ENCODE results near the gene TTLL11.

TTLL11 gene, protein sequence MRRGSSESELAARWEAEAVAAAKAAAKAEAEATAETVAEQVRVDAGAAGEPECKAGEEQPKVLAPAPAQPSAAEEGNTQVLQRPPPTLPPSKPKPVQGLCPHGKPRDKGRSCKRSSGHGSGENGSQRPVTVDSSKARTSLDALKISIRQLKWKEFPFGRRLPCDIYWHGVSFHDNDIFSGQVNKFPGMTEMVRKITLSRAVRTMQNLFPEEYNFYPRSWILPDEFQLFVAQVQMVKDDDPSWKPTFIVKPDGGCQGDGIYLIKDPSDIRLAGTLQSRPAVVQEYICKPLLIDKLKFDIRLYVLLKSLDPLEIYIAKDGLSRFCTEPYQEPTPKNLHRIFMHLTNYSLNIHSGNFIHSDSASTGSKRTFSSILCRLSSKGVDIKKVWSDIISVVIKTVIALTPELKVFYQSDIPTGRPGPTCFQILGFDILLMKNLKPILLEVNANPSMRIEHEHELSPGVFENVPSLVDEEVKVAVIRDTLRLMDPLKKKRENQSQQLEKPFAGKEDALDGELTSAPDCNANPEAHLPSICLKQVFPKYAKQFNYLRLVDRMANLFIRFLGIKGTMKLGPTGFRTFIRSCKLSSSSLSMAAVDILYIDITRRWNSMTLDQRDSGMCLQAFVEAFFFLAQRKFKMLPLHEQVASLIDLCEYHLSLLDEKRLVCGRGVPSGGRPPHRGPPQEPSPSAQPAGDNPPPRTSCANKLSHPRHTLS

GRCh38 chr9:122092611-122093506 is at the start of gene TTLL11:
Gene TTLL11 (minus strand): TSS chr9:122093308. CDS start chr9:122093148, 160 bp downstream.
- Mint-ChIP-seq H3K27ac (peak within 1 kb of the TSS; percentile 79), H3K9me3 (no peaks in the 10 kb centered on the region), H3K36me3 (no peaks in the 10 kb centered on the region), H3K4me3 (peak within 1 kb of the TSS; percentile 83), H3K4me1 (peaks cover 45% of the 10 kb centered on the region)
- DNase-seq (ENCODE audit: low spot score in 2 of 2) (peak; percentile 88 to 96), ATAC-seq (peak; percentile 98)

GRCh38 chr9:122141671-122142070 is 48.6 kb upstream of the TTLL11 start:
- H3K4me3 Mint-ChIP-seq: no peak overlapping the region
- DNase-seq (ENCODE audit: low spot score in 2 of 2): no peak

DNA sequence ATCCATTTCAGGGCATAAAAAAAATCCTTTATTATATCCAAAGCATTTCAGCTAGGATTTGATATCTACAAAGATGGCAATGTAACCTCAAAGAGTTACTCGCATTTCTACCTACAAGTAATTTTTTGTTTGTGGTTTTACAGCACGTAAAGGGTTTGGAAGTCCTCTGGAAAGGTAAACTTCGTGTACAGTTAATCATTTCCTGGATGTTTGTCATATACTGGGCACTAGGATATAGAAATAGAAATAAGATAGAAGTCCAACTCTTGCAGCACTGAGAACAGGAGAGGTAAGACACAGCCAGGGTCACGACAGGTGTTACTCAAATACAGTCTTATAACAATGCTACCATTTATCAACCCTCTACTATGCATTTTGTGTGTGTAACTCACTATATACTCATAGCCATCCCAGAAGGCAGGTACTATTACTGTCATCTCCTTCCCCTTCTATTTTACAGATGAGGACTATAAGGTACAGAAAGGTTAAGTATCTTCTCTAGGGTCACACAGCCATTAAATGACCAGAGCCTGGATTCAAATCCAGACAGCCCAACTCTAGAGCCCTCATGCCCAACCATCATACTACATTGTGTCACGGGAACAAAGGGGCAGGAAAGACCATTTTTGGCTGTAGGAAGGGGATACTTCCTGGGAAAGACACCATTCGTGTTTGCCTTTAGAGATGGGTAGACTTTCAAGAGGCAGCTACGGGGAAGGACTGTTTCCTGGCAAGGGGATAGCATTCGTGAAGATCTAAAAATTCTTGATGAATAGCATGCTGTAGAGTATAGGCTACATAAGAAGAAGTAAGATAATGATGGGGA is 47.5 kb upstream of the TTLL11 start:
- H3K4me1 Mint-ChIP-seq: no peaks in the 10 kb centered on the region
- H3K9me3 Mint-ChIP-seq: no peaks in the 10 kb centered on the region
- DNase-seq (ENCODE audit: low spot score in 2 of 2): no peak
- H3K4me3 Mint-ChIP-seq: no peak overlapping the region
- H3K27ac Mint-ChIP-seq: no peak overlapping the region
- peaks cover 28% of the 10 kb centered on the region for H3K36me3 Mint-ChIP-seq
- no peak for ATAC-seq

More at GRCh38 chr9:122141671-122142070, 48.6 kb upstream of the TTLL11 start:
- Mint-ChIP-seq H3K36me3 (peaks cover 39% of the 10 kb centered on the region), H3K4me1 (no peaks in the 10 kb centered on the region), H3K27ac (no peak overlapping the region), H3K9me3 (no peaks in the 10 kb centered on the region)
- ATAC-seq: no peak

GRCh38 chr9:122138560-122139268 is 45.6 kb upstream of the TTLL11 start:
- peaks cover 14% of the 10 kb centered on the region for H3K36me3 Mint-ChIP-seq
- H3K4me3 Mint-ChIP-seq: no peak overlapping the region
- no peaks in the 10 kb centered on the region for H3K9me3 Mint-ChIP-seq
- H3K4me1 Mint-ChIP-seq: no peaks in the 10 kb centered on the region
- no peak for ATAC-seq
- no peak for DNase-seq (ENCODE audit: low spot score in 2 of 2)
- no peak overlapping the region for H3K27ac Mint-ChIP-seq

- H3K4me1 Mint-ChIP-seq: no peaks in the 10 kb centered on the region
- no peaks in the 10 kb centered on the region for H3K9me3 Mint-ChIP-seq
- no peak overlapping the region for H3K27ac Mint-ChIP-seq
- H3K36me3 Mint-ChIP-seq: no peaks in the 10 kb centered on the region
- ATAC-seq (no peak), DNase-seq (ENCODE audit: low spot score in 2 of 2) (no peak)
- no peak overlapping the region for H3K4me3 Mint-ChIP-seq
Measured at GRCh38 chr9:122135529-122135859, 42.4 kb upstream of the TTLL11 start.

DNA sequence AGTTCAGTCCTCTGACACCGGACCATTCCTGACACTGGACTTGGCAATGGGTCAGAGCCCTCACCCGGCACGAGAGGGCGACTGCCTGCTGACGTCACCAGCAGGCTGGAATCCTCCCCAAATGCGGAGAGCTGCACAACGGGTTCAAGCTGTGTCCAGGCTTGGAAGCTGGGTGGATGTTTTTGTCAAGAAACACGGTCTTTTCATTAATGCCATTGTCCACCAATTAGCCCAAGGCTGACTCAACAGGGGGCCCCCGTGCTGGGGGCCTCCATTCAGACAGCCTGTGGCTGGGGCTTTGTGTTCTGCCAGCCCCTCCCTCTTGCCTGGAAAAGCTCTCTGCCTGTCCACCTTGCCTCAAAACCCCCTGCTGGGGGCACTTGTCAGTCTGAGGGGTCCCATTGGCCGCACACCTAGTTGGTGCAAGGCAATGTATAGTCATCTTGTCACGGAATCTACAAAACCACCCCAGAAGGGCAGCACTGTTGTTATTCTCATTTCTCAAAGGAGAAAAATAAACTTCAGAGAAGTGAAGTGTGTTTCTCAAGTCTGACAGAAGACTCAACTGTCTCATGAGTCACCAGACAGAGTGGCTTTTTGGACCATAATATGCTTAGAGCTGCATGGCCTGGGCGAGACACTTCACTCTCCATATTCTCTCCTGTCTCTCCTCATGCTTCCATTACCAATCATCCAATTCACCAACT is 41.9 kb upstream of the TTLL11 start:
- Mint-ChIP-seq H3K4me3 (no peak overlapping the region), H3K4me1 (no peaks in the 10 kb centered on the region), H3K36me3 (no peaks in the 10 kb centered on the region), H3K9me3 (no peaks in the 10 kb centered on the region), H3K27ac (no peak overlapping the region)
- DNase-seq (ENCODE audit: low spot score in 2 of 2): no peak
- no peak for ATAC-seq

- Mint-ChIP-seq H3K4me1 (no peaks in the 10 kb centered on the region), H3K9me3 (no peaks in the 10 kb centered on the region), H3K4me3 (no peak overlapping the region), H3K36me3 (no peaks in the 10 kb centered on the region), H3K27ac (no peak overlapping the region)
- DNase-seq (ENCODE audit: low spot score in 2 of 2): no peak
- no peak for ATAC-seq
Measured at GRCh38 chr9:122133984-122134535, 41.0 kb upstream of the TTLL11 start.

DNA sequence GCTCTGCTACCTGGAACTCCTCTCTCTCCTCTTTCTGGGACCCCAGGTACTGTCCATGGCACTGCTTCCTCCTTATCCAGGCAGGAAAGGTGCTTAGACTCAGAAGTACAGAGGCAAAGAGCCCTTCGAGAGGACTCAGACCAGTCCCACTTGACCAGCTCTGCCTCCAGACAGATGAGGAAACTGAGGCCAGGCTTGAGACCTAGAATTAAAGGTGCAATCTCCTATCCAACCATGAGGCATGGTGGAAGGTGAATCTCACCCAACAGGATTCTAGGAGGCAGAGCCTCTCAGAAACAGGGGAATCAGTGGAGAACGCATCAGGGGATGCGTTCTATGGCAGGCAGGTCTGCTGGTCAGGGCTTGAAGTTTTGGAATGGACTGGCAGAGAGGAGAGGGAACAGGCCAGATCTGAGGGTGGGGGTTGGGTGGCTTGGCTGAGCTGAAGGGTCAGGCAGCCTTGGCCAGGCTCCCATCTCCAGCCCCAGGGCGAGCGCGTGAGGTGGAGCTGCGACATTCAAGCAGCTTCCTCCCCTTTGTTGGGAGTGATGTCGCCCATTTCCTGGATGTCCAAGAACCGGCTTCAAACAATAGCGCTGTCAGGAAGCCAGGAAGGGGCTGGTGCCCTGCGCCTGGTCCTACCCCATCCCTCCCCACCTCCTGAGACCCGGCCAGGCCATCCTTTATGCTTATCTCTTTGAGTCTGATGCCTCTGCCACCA is 40.3 kb upstream of the TTLL11 start:
- ATAC-seq: no peak
- Mint-ChIP-seq H3K4me3 (no peak overlapping the region), H3K9me3 (no peaks in the 10 kb centered on the region)

DNA sequence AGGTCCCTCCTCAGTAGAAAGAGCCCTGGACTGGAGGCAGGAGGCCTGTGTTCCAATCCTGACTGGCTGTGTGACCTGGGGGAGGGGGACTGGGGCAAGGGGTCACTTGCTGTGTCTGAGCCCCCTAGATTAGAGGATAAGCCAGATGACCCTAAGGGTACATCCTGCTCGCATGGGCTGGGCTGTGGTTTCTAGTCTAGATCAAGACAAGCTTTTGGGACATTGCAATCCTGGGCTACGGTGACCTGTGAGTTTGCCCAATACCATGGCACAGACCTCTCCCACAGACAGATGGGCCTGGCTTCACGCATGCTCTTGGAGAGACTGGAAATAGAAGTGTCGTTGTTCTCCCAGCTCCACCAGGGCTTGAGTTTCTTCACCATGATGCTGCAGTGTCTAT is 39.4 kb upstream of the TTLL11 start:
- Mint-ChIP-seq H3K9me3 (no peaks in the 10 kb centered on the region), H3K4me3 (no peak overlapping the region), H3K27ac (no peak overlapping the region), H3K36me3 (no peaks in the 10 kb centered on the region), H3K4me1 (no peaks in the 10 kb centered on the region)
- no peak for DNase-seq (ENCODE audit: low spot score in 2 of 2)
- no peak for ATAC-seq

More for the DNA sequence above, 40.3 kb upstream of the TTLL11 start:
- Mint-ChIP-seq H3K27ac (no peak overlapping the region), H3K4me1 (no peaks in the 10 kb centered on the region), H3K36me3 (no peaks in the 10 kb centered on the region)
- no peak for DNase-seq (ENCODE audit: low spot score in 2 of 2)

DNA sequence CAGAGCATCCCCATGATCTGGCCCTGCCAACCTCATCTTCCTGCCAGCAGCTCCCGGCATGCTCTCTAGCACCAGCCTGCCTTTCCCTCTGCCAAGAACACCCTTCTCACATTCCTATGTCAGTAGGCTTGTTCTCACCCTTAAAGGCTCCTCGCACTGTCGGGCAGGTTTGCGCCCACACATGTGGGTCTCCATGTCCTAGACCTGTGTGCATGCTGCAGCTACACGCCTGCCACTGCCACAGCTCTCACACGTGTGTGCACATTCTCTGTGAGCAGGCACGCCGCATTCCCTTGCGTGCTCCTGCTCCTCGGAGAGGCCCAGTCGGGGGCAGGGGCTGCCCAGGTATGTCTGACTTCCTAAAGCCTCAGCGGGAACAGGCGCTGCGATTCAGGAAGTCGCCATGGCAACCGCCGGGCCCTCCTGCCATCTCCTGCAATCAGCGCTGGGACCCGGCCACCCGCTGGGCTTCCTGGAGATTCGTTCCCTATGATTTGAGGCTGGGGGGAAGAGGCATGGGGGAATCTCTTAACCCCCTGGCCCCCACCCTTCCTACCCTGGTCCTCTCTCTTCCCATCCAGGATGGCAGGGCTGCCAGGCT is 38.4 kb upstream of the TTLL11 start:
- H3K27ac Mint-ChIP-seq: no peak overlapping the region
- no peaks in the 10 kb centered on the region for H3K9me3 Mint-ChIP-seq
- DNase-seq (ENCODE audit: low spot score in 2 of 2) (no peak), ATAC-seq (no peak)
- no peaks in the 10 kb centered on the region for H3K36me3 Mint-ChIP-seq
- H3K4me3 Mint-ChIP-seq: no peak overlapping the region
- H3K4me1 Mint-ChIP-seq: peaks cover 2% of the 10 kb centered on the region

DNA sequence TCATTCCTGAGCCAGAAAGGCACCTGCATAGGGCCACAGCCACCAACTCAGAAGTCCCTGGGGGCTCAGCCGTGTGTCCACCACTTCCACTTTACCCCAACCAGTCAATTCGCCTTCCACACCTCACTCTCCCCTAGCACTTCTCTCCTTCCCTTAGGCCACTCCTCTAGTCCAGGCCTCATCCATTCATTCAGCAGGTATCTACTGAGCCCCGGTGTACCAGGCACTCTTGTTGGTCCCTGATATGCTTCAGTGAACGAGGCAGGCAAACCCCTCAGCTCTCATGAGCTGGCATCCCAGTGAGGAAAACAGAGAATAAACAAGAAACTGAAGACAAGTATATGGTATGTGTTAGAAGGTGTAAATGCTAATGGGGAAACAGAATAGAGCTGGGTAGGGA is 37.7 kb upstream of the TTLL11 start:
- Mint-ChIP-seq H3K27ac (peak overlapping the region; percentile 10), H3K4me3 (no peak overlapping the region), H3K4me1 (peaks cover 9% of the 10 kb centered on the region), H3K9me3 (no peaks in the 10 kb centered on the region), H3K36me3 (no peaks in the 10 kb centered on the region)
- DNase-seq (ENCODE audit: low spot score in 2 of 2) (no peak), ATAC-seq (no peak)

DNA sequence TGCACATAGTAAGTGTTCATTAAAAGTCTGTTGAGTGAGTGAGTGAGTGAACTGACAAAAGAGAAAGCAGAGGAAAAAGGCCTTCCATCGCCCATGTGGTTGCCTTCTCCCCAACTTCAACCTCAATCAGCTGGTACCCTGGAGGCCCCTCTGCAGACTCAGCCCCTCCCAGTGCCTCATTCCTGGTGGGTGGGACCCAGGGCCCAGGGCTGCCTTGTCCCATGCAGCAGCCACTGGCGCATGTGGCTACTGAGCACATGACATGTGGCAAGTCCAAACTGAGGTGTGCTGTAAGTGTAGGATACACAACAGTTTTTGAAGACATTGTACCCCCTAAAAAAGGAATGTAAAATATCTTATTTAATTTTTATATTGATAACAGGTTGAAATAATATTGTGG is 36.9 kb upstream of the TTLL11 start:
- ATAC-seq (no peak), DNase-seq (ENCODE audit: low spot score in 2 of 2) (no peak)
- H3K4me1 Mint-ChIP-seq: peaks cover 17% of the 10 kb centered on the region
- no peak overlapping the region for H3K4me3 Mint-ChIP-seq
- no peaks in the 10 kb centered on the region for H3K9me3 Mint-ChIP-seq
- no peaks in the 10 kb centered on the region for H3K36me3 Mint-ChIP-seq
- H3K27ac Mint-ChIP-seq: no peak overlapping the region

DNA sequence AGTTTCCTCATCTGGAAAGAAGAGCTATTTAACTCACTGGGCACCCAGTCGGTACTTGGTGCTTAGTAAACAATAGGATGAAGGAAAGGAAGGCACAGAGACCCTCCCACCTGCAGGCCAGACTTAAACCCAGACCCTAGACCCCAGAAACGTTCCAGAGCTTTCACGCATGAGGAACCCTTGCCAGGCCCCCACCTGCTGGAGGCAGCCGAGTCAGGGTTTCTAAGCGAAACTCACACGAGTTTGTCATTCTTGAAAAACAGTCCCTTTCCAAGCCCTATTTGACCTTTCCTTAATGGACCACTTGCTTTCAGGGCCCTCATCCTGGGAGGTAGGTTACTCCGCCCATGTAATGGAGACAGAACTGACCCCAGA is 35.8 kb upstream of the TTLL11 start:
- ATAC-seq (no peak), DNase-seq (ENCODE audit: low spot score in 2 of 2) (no peak)
- no peaks in the 10 kb centered on the region for H3K36me3 Mint-ChIP-seq
- no peak overlapping the region for H3K4me3 Mint-ChIP-seq
- H3K4me1 Mint-ChIP-seq: peaks cover 23% of the 10 kb centered on the region
- no peak overlapping the region for H3K27ac Mint-ChIP-seq
- no peaks in the 10 kb centered on the region for H3K9me3 Mint-ChIP-seq

All from stimulated activated effector memory CD8-positive, alpha-beta T cell treated with anti-CD3 and anti-CD28 coated beads, Interleukin-12 subunit alpha, Interleukin-12 subunit beta, amount 100 ng/mL, for 72 hours (primary cell).